T-helper 2 cell treated with Interferon-gamma antibody and Interleukin-4, amounts not matched to agents 100 ng/mL and 5 ng/mL, for 36 hours (primary cell): Measurements from ENCODE around the gene SMPDL3A. TPM values are rescaled to one million over a fixed set of nuclear protein-coding genes. Genes with fewer than 3 reads are reported as not detected.

Source experiments
- intact Hi-C: fragments of 100-400 bp; cut with micrococcal nuclease; formaldehyde crosslinking; loops from one replicate; pipeline ENCODE4 v1.15.1; 2023
- total RNA-seq: library from RNA; stranded (reverse); gene quantifications from 2 replicates; pipeline ENCODE4 v1.2.3, GENCODE V29; 2022

SMPDL3A gene
- total RNA-seq, 1 donor from 2014 or later = 0.34 TPM

DNA sequence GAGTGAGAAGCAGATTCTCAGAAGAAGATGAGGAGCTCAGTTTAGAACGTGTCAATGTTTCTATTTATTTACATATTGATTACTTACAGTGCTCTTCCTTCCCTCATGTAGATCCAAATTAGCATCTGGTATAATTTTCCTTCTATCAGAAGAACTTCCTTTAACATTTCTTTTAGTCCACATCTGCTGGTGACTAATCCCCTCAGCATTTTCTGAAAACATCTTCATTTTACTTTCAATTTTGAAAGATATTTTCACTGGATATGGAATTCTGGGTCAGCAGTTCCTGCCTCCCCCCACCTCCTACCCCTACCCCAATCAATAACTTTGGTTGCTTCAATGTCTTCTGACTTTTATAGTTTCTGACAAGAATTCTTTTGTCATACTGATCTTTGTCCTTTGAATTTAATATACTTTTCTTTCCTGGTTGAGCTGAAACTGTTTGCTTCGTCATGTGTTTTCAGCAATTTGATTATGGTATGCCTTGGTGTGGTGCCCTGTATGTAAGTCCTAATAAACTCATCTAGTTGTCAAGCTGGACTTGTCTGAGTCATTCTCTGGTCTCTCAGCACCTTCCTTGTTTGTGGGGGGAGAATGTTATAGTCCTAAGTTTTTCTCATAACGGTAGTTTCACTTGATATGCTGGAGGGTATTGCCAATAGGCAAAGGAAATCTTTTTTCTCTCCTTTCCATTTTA is 57.0 kb downstream of the SMPDL3A start:
- intact Hi-C loops = no loop called here

- intact Hi-C loops = no loop called here
These were observed 64.4 kb downstream of the SMPDL3A start for GRCh38 chr6:122853259-122853995.

Other genes starting within 250 kb of the SMPDL3A start
- gene PKIB, start 178.9 kb upstream of the SMPDL3A start, total RNA-seq = 0.36 and 0.95 TPM in 2 replicates
- gene FABP7, start 9.5 kb upstream of the SMPDL3A start, total RNA-seq = not detected in 2 replicates
- gene CLVS2, start 207.0 kb downstream of the SMPDL3A start, total RNA-seq = not detected in 2 replicates